ENCODE measurements around the gene SDF4.

The SDF4 gene

GRCh38 chr1:1231400-1232207, at the start of gene SDF4:
TSS of gene SDF4 (minus strand) at chr1:1232001. CDS start at chr1:1228772, 3,229 bp downstream.
- DNase-seq: peak; percentile 97

- DNase-seq: no peak
Observed at GRCh38 chr1:1280782-1281481, 49.1 kb upstream of the SDF4 start.

- DNase-seq: no peak
Observed at GRCh38 chr1:1279028-1279427, 47.2 kb upstream of the SDF4 start.

GRCh38 chr1:1278620-1279019, 46.8 kb upstream of the SDF4 start:
- no peak for DNase-seq

GRCh38 chr1:1275836-1276235, 44.0 kb upstream of the SDF4 start:
- DNase-seq: no peak

GRCh38 chr1:1274931-1275431, 43.2 kb upstream of the SDF4 start:
- DNase-seq: no peak

- no peak for DNase-seq
Observed at GRCh38 chr1:1274299-1274930, 42.6 kb upstream of the SDF4 start.

GRCh38 chr1:1273512-1274298, 41.9 kb upstream of the SDF4 start, which contains the start of gene UBE2J2:
TSS of gene UBE2J2 (minus strand) at chr1:1273854. CDS start at chr1:1267992, 5,862 bp downstream.
- DNase-seq: peak; percentile 93

GRCh38 chr1:1273209-1273511, 41.4 kb upstream of the SDF4 start:
- DNase-seq: no peak

GRCh38 chr1:1272341-1273208, 40.8 kb upstream of the SDF4 start:
- peak; percentile 15 for DNase-seq

- DNase-seq: no peak
Observed at GRCh38 chr1:1270813-1271212, 39.0 kb upstream of the SDF4 start.

GRCh38 chr1:1268284-1268682, 36.5 kb upstream of the SDF4 start:
- no peak for DNase-seq

- no peak for DNase-seq
Observed at GRCh38 chr1:1267488-1268283, 35.9 kb upstream of the SDF4 start.

- DNase-seq: peak; percentile 15
Observed at GRCh38 chr1:1264868-1265272, 33.1 kb upstream of the SDF4 start.

- DNase-seq: no peak
Observed at GRCh38 chr1:1264026-1264425, 32.2 kb upstream of the SDF4 start.

GRCh38 chr1:1262758-1263157, 31.0 kb upstream of the SDF4 start:
- DNase-seq: no peak

- DNase-seq: no peak
Observed at GRCh38 chr1:1262071-1262470, 30.3 kb upstream of the SDF4 start.

GRCh38 chr1:1260843-1261560, 29.2 kb upstream of the SDF4 start:
- no peak for DNase-seq

- DNase-seq: no peak
Observed at GRCh38 chr1:1259951-1260600, 28.3 kb upstream of the SDF4 start.

- no peak for DNase-seq
Observed at GRCh38 chr1:1259540-1259939, 27.7 kb upstream of the SDF4 start.

Measured in activated naive CD4-positive, alpha-beta T cell treated with Interleukin-2 at 50 U/mL for 16 hours (primary cell).